Islet of Langerhans (tissue), 1 donor: Measurements from ENCODE around the gene ZSCAN29.

ENCODE experiments used
- FAIRE-seq: peaks from one replicate; lab custom pipeline; 2011; peaks lifted over from hg19 to GRCh38; lab: Jason Lieb, UNC

Gene ZSCAN29

GRCh38 chr15:43347114-43347513 is 23.7 kb downstream of the ZSCAN29 start:
- FAIRE-seq = no peak

DNA sequence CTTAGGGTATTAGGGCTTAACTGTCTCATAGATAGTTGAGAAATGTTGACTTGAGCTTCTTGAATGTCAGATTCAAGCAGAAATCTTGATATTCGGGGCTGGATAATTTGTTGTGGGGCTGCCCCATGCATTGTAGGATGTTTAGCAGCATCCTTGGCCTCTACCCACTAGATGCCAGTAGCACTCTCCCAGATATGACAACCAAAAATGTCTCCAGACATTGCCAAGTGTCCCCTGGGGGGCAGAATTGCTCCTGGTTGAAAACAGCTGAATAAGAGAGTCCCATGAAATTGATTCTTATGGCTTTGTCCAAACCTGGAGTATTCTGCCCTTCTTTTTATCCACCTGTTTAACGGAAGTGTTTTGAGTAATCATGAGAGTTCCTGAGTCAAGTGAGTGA is 24.5 kb downstream of the ZSCAN29 start:
- no peak for FAIRE-seq

DNA sequence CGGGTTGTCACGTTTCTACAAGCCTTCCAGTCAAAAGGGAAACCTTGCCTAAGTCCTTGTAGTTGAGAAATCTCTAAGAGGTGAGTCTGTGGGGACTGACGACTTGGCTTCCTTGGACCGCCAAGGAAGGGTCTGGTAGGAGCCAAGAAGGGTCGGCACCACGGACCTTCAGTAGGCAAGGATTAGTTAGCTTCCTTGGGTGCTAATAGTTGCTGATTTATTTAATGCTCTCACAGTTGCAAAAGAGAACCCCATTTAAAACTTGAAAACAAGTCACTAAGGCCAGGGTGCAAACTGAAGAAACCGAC is 40.1 kb downstream of the ZSCAN29 start:
- FAIRE-seq = no peak

GRCh38 chr15:43329960-43330779 is 40.7 kb downstream of the ZSCAN29 start, which contains the start of gene LCMT2:
TSS of gene LCMT2 (minus strand) at chr15:43330573. CDS start at chr15:43330489, 84 bp downstream.
- no peak for FAIRE-seq

GRCh38 chr15:43329217-43329959 is 41.5 kb downstream of the ZSCAN29 start:
- FAIRE-seq = no peak

GRCh38 chr15:43325039-43325684 is 45.7 kb downstream of the ZSCAN29 start:
- no peak for FAIRE-seq

- no peak for FAIRE-seq
Measured at GRCh38 chr15:43318990-43319771, 51.7 kb downstream of the ZSCAN29 start.

GRCh38 chr15:43317566-43318184 is 53.2 kb downstream of the ZSCAN29 start:
- FAIRE-seq = no peak

GRCh38 chr15:43316971-43317346 is 53.9 kb downstream of the ZSCAN29 start:
- no peak for FAIRE-seq

DNA sequence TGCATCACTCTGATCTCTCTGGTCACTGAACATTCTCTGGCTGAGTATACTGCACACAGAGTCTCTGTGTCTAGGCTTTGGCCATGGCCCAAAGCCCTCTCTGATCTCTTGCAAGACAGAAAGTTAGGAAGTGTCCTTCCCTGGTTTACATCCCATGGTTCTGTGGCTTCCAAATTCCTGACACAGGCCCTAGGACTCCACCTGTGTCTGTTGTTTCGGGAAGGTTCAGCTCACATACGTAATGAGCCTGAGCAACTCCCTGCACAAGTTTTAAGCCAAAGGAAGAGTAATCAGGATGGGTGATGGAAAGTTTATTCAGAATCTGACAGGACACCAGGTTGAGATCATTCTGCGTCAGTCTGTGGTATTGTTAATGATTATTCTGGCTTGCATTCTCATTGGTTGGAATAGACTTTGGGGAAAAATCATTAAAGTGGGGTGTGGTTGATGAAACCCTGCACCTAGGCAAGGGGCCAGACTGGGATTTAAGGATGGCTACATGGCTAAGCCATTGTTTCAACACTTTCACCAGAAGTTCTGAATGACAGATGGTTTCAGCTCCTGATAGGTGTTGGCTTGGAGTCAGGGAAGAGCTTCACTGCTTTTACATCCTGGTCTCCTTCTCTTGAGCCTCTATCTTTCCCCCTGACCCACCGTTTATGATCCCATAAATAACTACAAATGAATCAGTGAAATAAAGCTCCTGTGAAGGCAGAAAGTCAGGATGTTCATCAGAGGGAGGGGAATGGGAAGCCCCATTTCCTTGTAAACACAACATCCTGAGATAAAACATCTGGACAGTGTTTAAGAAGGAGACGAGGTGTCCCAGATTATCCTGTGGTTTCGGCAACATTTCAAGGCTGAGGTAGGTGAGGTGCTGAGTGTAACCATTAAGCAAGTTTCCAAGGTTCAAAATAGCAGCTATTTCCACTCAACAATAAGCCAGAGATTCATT is 54.5 kb downstream of the ZSCAN29 start:
- FAIRE-seq = no peak

DNA sequence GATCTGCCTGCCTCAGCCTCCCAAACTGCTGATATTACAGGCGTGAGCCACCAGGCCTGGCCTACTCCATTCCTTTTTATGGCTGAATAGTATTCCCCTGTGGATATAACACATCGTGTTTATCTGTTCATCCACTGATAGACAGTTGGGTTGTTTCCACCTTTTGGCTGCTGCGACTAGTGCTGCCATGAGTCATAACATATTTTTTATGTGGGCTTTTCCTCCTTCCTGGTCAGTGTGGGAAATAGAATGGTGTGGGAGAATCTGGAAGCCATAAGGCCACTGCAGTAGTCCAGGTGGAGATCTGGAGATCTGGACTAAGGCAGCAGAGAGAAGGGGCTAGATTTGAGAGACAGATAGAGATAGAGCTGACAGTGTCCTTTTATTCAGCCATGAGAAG is 56.7 kb downstream of the ZSCAN29 start:
- FAIRE-seq = no peak

DNA sequence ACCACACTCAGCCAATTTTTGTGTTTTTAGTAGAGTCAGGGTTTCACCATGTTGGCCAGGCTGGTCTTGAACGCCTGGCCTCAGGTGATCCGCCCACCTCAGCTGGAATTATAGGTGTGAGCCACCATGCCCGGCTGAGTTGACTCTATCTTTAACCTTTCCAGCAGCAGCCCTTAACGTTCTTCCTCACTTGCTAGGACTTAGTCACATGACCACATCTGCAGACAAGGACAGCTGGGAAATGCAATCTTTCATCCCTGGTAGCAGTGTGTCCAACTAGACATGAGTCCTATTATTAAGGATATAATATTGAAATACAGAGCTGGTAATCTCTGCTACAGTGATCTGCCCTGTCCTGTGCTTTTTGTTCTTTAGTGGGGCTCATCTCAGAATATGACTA is 58.5 kb downstream of the ZSCAN29 start:
- FAIRE-seq = no peak
